Activated naive CD4-positive, alpha-beta T cell treated with Interleukin-2 at 50 U/mL for 16 hours (primary cell): Measurements from ENCODE around the gene SLC25A29.
"Not testable (repeated sequence)": the region's sequence is repeated elsewhere in the genome, so short reads cannot be mapped to it uniquely, and the experiment has no call there.

Source experiments
- DNase-seq: peaks from one replicate; pipeline ENCODE4 v3.0.0-alpha.2; 2020

The SLC25A29 gene, protein sequence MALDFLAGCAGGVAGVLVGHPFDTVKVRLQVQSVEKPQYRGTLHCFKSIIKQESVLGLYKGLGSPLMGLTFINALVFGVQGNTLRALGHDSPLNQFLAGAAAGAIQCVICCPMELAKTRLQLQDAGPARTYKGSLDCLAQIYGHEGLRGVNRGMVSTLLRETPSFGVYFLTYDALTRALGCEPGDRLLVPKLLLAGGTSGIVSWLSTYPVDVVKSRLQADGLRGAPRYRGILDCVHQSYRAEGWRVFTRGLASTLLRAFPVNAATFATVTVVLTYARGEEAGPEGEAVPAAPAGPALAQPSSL

DNA sequence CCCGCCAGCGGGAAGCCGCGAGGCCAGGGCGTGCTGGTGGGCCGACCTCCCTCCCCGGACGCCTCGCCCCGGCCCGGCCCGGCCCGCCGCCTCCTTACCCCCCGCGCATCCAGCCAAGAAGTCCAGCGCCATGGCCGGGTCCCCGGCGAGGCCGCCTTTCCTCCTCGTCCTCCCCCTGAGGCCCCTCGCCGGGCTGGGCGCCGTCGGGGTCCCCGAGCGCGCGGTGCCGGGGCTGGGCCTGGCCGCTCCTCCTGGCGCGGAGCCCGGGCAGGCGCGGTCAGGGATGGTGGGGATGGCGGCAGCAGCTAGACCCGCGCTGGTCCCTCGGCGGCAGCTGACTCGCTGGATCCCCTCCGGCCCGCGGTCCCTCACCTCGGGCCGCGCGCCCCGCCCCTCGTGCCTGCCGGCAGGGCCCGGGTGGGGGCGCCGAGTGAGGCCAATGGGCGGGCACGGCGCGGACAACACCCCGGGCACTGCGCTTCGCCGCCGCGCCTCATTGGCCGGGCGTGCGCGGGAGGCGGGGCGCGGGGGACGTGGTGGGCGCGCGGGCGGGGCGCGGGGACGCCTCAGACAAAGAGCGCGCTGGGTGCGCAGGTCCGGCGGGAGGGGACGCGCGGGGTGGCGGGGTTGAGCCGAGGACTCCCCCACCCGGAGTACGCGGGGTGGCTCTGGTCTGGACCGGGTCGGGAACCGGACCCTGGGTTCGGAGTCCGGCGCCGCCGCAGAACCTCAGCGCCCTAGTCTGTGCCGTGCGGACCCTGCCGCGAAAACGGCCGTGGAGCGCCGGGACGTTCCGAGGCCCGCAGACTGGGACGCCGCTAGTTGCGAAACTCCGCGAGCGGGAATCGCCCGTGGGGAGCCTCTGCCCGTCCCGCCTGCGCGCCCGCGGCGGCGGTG, at the start of gene SLC25A29:
SLC25A29 (minus strand) TSS at position 344 of the 897 bp plus-strand sequence; CDS start at position 132, 212 bp downstream.
- DNase-seq = peak; percentile 81

DNA sequence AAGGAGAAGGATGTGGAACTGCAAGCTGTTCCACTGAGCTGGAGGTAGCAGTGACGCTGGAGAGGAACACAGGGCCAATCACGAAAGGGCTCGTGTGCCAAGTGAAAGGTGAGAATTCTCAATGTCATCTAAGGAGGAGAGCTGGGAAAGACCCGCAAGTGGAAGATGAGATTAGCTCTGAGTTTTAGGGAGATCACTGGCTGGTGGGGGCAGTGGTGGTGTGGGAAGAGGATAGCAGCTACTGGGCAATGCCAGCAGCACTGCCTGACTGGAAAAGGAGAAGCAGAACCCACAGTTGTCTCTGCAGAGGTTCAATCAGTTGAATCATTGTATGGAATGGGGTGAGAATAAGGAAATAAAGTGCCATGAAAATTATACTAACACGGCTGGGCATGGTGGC, 44.7 kb upstream of the SLC25A29 start:
- no peak for DNase-seq

DNA sequence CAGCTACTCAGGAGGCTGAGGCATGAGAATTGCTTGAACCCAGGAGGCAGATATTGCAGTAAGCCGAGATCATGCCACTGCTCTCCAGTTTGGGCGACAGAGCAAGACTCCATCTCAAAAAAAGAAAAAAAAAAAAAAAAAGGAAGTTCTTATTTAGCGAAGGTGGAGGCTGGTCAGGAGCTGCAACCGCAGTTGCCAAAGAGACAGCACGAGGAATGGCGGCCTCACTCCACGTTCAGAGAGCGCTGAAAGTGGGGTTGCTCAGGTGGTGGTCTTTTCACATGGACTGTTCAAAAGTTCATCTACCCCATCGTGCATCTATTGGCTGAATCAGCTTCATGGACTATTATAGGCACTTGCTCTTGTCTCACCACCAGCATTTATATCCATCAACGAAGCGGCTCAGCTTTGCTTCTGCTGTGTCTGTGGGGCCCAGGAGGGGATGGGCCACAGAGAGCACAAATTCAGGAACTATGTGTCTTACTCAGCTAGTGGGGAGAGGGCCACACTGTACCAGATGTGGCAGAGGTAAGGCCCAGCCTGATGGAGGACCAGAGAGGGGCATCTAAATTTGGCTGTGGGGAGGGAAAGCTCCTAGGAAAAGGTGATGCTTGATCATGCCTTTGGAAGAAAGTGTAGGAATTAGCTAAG, 44.2 kb upstream of the SLC25A29 start:
- DNase-seq = no peak

DNA sequence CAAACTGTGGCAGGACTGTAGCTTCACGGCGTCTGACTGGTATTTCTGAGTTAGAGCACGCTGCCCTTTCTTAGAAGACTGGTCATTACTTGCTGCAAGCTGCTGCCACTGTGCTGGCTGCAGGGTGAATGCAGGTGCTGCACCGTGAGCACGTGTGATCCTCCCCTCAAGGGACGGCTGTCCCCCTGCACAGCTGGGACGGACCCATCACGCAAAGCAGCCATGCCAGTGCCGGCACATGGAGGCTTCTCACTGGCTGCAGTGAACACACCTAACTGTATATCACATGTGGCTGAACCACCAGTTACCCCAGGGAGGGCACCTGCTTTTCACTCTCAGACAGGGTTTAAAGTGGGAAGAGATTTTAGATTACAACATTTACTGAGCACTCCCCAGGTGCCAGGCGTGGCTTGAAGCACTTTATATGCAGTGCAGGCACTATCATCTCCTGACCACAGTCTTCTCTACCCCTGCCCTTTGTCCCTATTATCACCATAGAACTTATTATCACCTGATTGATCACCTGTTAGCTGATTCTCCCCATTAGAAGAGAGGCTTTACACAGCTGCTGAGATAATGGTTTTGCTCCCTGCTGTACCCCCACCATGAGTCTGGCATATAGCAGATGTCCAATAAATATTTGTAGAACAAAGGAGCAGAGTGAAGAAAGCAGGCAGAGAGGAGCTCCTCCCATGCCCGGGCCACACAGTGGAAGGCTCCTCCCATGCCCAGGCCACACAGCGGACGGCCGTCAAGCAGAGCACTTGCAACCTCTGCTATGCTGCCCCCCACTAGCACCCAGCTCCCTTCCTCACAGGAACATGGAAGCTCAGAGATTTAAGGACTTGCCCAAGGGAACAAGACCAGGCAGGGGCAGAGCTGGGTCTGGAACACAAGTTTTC, 42.8 kb upstream of the SLC25A29 start:
- no peak for DNase-seq

DNA sequence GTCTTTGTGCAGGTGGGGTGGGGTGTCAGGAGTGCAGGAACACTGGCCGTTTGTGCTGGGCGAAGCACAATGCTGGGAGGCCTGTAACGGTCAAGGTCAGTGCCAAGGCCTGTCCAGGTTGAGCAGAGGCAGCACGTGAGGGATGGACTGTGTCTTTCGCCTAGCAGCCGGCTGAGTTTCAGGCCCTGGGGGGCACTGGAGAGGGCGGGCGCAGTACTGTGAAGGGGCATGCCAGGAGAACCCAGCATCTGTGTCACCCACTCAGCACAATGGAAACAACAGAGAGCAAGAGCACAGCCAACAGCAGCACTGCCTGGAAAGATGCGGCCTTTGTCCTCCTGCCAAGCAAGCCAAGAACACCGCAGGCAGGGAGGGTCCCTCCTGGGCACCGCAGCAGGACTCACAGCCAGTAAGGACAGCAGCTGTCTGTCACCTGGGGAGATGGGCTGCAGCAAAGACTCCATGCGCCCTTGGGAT, 42.0 kb upstream of the SLC25A29 start:
- DNase-seq = no peak

DNA sequence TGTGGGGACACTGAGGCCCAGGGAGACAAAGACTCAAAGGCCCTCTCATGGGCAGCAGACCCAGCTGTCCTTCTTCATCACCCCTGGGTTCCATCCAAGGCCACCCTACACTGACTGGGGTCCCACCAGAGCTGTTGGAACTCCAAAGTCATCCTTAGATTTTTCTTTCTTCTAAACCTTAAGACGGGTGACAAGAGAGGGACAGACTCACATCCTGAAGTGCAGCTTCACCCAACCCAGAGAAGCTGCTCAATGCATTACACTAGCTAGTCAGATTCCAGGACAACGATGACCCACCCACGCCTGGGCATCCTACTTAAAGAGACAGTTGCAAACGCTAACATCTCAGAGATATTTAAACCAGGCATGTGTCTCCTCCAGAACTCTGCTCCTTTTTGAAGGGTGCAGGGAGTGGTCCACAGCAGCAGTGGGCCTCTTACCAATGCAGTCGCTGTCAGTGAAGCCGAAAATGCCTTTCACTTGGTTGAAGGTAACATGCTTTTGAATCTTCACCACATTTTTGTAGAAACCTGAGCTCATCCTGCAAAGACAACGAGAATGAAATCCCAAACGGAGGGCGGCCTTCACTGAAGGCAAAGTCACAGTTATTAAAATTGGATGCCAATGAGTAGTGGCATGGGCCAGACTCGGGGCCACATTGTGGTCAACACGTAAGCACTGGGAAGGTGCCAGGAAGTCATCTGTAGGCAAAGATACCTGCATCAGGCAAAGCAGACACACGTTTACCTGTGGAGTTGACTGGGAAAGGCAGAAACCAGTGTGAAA, 40.3 kb upstream of the SLC25A29 start:
- DNase-seq = no peak

DNA sequence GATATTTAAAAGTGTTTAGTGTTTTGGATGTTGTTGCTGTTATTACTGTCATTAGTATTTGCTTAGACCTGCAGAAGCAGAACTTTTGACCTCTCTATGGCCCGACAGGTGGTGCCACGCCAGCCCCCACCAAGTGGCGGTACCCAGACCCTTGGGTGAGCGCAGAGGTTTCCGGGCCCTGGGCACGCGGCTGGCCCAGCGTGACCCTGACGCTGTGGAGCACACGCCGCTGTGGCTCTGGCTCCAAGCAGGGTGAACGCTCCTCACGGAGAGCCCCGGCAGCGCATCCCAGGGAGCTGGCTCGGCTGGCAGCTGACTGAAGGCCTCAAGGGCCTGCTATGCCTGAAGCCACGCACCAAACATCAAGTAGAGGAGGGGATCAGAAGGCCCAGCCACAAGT, 39.5 kb upstream of the SLC25A29 start:
- DNase-seq = no peak

DNA sequence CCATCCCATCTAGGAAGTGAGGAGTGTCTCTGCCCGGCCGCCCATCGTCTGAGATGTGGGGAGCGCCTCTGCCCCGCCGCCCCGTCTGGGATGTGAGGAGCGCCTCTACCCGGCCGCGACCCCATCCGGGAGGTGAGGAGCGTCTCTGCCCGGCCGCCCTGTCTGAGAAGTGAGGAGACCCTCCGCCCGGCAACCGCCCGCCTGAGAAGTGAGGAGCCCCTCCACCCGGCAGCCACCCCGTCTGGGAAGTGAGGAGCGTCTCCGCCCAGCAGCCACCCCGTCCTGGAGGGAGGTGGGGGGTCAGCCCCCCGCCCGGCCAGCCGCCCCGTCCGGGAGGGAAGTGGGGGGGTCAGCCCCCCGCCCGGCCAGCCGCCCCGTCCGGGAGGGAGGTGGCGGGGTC, 38.4 kb upstream of the SLC25A29 start:
- not testable (repeated sequence) for DNase-seq

DNA sequence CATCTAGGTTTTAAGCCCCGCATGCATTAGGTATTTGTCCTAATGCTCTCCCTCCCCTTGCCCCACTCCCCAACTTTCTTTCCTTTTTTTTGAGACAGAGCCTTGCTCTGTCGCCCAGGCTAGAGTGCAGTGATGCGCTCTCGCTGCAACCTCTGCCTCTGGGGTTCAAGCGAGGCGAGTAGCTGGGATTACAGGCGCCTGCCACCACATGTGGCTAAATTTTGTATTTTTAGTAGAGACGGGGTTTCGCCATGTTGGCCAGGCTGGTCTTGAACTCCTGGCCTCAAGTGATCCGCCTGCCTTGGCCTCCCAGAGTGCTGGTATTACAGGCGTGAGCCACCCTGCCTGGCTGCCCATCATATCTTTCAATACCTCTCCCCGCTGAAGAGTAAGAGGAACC, 36.6 kb upstream of the SLC25A29 start:
- DNase-seq = not testable (repeated sequence)

DNA sequence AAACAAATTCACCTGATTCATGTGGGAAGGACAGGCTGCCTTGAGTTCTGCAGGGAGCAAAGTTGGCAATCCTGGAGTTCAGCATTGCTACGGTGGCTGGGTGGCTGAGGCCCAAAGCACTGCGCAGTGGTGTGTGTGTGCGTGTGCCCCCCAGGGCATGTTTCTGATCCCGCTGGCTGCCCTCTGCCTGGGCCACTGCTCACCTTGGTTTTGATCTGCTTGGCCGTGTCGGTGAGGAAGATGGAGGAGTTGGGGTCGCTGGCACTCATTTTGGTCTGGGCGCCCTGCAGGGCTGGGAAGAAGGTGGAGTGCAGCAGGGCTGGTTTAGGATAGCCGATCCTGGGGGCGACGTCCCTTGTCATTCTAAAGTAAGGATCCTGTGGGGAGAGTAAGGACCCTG, 36.0 kb upstream of the SLC25A29 start:
- no peak for DNase-seq

DNA sequence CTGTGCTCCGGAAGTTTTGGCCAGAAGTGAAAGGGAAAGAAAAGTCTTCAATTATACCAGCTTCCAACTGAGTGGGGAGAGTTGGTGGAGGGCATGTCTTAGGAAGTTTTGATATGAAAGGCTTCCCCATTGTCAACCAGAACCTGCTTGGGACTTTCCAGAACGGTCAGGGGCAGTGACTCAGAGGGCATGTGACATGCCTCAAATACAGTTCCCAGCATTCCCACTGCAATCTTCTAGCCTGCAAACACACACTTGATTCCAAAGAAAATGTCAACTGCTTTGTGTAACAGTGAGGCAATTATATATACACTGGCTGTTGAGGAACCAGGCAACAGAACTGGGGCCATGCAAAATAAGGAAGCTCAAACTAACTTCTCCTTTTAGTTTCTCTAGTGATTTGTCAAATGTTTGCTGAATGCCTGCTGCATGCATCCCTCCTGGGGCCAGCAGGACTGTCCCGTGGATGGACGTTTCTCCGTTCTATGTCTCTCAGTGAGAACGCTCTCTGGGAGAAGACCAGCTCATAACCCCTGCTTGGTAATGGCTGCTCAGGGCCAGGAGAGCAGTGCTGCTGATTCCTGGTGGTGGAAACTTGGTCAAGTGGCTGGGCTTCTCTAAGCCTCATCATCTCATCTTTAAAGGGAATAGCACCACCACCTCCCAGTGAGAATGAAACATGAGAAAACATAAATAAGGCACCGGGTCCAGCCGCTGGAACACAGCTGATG, 35.2 kb upstream of the SLC25A29 start:
- DNase-seq = no peak

DNA sequence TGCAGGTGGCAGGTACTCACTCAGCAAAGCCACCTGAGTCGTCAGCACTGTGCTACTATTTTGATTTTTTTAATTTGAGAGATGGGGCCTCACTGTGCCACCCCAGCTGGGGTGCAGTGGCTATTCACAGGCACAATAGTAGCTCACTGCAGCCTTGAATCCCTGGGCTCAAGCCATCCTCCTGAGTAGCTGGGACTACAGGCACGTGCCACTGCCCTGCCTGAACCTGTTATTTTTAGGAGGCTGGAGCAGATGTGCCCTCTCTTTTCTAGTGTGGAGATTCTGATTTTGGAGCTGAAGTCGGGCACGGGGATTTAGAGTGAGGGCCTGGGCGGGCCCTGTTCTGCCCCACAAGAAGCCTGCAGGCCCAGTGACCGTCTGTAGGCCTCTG, 34.2 kb upstream of the SLC25A29 start:
- DNase-seq = no peak

DNA sequence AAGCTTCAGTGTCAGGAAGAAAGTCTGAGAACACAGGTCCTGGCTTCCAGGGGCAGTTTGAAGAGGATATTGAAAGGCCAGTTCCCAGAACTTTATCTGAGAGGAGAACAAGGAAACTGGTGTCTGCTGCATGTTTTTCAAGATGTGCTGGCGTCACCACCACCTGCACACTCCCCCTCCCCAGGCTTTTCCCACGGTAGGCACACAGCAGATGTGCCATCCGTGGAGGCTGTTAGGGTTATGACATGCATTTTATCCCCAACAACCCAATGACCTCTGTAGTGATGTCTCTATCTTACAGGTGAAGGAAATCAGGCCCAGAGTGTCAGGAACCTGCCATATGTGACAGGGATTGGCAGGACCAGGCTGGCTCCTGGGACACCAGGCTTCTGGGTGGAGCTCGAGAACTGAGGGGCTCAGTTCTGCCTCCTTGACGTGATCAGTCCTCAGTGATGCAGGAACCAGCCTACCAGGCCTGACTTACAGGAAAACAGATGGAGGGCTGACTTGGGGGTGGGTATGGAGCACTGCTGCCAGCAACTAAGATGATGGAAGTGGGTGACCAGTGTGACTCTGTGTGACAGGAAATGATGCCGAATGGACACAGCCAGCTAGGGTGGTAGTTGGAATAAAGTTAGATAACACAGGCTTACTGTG, 33.6 kb upstream of the SLC25A29 start:
- DNase-seq = no peak

DNA sequence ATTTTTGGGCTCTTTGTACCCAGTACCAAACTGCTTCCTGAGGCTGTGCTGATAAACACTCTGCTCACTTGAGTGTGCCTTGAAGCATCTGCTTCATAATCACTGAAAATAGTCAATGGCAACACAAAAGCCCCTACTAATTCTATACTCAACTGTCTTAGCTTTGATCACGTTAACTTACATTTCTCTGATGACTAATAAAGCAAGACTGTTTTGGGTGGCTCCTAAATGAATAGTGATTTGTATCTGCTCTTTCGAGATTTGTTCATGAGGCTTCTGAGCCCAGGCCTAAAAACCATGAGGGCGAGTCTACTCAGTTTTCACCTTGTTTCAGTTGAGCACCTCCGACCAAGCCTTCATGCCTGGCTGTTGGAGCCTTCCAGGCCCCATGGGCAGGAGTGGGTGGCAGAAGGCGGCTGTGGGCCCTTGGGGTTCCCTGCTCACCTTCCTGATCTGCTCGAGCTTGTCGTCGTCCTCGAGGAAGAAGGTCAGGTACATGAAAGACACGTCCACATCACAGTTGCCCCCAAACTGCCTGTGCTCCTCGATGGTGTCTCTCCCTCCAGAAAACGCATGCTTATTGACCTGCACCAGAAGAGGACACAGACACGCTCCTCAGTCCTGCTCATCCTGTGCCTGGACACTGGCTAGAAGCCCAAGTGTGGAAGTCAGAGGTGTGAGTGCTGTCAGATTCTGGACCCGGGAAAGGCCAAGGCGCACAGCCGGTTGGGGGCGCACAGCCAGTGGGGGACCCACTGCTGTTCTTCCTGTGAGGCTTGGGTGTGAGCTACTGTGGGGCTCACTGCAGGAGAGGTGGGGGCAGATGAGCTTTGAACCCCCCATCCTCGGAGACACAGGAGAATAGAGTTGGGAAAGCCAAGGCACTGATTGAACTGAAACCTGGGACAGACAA, 30.6 kb upstream of the SLC25A29 start:
- no peak for DNase-seq

DNA sequence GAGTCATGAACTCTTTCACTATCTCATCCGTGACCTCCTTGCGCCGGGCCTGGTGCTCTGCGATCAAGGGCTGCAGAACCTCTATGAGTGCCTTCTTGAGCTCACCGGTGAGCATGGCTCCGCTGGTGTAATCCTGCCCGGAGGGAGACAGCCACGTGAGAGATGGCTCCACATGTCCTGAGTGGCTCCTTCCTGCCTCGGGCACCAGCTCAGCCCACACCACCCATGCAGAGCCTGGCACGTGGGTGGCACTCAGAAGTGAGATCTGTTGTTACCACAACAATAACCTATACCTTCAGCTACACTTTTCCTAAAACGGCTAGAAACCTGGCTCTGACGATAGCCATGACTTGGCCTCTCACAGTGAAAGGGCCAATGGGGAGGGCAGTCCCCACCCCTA, 28.7 kb upstream of the SLC25A29 start:
- no peak for DNase-seq

DNA sequence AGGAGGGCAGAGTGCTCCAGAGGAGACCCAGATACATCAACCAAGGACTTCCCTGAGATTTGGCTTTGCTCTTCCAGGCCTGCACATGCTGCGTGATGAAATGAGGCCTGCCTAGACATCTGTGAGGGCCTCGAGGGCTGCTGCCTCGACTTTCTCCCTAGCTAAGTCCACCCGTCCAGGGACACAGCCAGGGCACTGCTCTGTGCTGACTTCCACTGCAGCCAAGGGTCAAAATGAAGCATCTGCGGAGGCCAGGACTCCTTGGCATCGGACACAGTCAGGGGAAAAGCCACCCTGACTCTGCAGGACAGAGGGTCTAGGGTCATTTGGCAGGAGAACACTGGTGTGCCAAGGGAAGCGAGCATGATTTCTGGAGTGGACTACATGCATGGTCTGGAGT, 27.6 kb upstream of the SLC25A29 start:
- no peak for DNase-seq

DNA sequence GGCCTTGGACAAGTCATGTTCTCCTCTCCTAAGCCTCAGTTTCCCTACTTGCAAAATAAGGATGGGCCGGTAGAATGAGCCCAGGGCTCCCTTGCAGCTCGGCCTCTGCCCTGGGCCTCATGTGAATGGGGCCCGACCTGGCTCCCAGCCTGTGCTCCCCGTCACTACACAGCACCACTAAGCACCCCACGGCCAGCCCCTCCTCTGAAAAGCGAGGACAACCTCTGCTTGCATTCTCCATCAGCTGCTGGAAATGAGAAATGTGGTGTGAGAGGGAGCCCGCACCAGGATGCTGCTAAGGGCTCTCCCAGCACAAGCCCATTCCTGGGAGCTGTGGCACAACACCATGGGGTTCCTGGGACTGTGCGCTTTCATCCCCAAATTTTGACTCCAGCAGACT, 27.1 kb upstream of the SLC25A29 start:
- DNase-seq = no peak

DNA sequence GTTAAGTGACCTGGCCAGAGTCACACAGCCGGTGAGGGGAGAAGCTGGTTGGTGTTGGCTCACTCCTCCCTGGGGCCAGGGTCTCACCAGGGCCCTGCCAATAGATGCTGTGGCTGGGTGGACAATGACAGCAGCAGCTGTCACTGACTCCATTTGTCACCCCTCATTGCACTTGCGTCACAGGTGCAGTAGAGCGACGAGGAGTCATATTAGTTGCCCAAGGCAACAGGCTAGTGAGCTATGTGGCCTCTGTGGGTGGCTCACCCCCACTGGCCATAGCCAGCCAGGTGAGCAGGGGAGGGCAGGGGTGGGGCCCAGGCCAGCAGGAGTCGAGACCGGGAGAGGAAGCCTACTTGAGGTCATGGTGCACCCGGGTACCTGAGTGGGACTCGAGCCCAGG, 26.6 kb upstream of the SLC25A29 start:
- DNase-seq = no peak

DNA sequence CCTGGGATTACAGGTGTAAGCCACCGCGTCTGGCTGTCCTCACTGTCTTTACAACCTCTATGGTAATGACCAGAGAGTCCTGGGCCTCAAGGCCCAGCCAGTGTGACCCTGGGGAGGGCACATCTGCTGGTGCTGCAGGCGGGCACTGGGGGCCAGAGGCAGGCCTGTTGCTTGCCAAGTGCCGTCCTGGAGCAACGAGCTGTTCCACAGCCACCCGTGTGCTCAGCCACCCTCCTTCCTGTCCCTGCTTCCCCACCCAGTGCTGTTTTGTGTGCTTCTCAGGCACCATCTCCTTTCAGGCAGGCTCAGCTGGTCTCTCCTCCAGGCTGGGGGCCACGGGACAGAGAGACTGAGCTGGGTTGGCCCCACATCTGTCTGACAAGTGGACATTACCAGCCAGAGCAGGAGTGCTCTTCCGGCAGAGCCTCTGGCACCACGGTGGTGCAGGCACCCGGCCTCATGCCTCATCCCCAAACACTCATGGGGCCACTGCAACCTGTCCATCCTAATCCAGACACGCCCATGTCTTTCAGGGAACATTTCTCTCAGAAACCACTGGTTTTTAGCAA, 25.9 kb upstream of the SLC25A29 start:
- no peak for DNase-seq
